TTC549 (cell line): ENCODE data around the gene EIF2B4.
"Not testable (repeated sequence)": the region's sequence is repeated elsewhere in the genome, so short reads cannot be mapped to it uniquely, and the experiment has no call there.

Source experiments
- FAIRE-seq: peaks from 2 replicates; lab custom pipeline; 2012; peaks lifted over from hg19 to GRCh38; lab: Jason Lieb, UNC

Gene EIF2B4

DNA sequence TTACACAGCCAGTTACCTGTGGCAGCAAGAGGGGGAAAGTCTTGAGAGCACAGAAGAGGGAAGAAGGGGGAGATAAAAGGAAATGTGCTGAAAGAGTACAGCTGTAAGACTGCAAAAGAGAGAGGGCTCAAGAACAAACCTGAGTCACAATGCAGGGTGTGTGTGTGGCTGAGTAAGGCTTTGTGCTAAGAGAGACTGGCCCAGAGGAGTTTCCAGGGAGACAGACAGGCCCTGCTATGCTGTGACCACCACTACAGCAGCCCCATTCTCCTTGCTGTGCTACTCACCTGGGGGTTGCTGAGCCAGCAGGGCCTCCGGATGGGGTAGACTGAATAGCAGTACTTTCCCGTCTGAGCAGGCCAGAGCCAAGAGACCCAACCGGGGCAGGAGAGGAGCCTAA lies 34.8 kb downstream of the EIF2B4 start:
- FAIRE-seq = no peak

DNA sequence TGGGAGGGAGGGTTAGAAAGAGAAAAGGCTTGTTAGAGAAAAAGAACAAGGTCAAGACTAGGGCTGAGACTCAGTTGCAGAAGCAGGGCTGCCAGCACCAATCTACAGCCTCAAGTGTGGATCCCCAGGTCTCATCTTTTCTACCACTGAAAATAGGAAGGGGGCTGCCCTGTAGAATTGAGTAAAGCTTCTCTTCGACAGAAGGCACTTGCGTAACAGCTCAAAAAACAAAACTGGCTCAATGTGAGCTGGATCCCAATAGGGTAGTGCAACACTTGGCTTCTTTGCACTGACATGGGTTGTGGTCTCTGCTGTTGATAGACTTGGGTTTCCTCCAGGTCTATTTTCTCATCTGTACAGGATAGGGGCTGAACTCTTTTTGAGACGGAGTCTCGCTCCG lies 45.4 kb downstream of the EIF2B4 start:
- no peak for FAIRE-seq

GRCh38 chr2:27323596-27324285 lies 46.4 kb downstream of the EIF2B4 start:
- no peak for FAIRE-seq

GRCh38 chr2:27322766-27323595 lies 47.2 kb downstream of the EIF2B4 start, which contains the start of gene MPV17:
MPV17 (minus strand) TSS chr2:27323097; CDS start chr2:27322517, 580 bp downstream.
- FAIRE-seq = no peak

- FAIRE-seq = no peak
These were observed 47.8 kb downstream of the EIF2B4 start for GRCh38 chr2:27322301-27322765.

GRCh38 chr2:27320958-27321543 lies 49.1 kb downstream of the EIF2B4 start:
- FAIRE-seq = no peak

GRCh38 chr2:27319839-27320238 lies 50.3 kb downstream of the EIF2B4 start:
- not testable (repeated sequence) for FAIRE-seq

DNA sequence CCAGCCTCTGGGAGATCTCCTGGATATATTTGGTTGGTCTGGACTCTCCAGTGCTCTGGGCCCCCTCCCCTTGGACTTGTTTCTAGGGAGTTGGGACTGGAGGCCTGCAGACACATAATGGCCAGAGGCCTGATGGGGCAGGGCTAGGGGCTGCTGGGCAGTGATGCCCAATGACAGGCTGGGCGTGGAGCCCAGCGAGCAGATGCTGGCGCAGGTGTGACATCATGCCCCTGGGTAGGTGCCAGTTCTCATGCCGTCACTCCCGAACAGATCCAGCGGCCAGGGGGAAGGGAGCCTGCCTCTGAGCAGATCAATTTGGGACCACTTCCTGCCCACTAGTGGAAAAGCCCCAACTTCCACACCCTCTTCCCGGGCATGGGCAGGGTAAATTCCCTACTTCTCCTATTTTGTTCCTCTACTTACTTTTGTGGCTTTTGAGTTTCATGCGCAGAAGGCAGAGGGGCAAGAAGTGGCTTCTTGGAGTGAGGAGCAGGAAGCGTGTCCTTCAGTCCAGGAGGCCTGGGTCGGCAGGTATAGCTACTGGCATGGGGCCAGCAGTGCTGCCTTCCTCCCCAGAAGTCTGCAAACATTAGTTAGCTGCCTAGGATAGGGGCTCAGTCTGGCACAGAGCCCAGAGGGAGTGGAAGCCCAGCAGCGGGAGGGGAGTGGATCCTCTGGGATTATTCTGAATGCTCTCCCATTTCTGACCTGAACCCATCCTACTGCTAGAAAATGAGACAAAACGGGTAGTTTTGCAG lies 53.3 kb downstream of the EIF2B4 start:
- FAIRE-seq = no peak

DNA sequence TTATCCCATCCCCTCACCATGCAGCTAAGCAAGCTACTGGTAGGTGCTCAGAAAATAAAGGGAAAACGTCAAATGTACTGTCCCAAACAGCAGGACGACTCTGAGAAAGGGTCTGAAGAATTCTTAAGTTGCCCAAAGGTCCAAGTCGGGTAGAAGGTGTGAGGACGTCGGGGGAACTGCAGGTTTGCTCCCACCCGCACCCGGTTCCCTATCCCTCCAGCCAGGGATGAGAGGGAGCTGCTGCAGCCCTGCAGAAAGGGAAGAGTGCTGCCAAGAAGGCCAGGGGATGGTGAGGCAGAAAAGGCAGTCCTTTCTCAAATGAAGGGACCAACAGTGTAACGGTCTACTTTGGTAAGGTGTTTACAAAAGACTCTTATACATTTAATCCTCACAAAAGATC lies 55.0 kb downstream of the EIF2B4 start:
- no peak for FAIRE-seq

- FAIRE-seq = no peak
These were observed 55.4 kb downstream of the EIF2B4 start for GRCh38 chr2:27314709-27315108.
